Measurements from ENCODE around the gene RNPC3.

DNA sequence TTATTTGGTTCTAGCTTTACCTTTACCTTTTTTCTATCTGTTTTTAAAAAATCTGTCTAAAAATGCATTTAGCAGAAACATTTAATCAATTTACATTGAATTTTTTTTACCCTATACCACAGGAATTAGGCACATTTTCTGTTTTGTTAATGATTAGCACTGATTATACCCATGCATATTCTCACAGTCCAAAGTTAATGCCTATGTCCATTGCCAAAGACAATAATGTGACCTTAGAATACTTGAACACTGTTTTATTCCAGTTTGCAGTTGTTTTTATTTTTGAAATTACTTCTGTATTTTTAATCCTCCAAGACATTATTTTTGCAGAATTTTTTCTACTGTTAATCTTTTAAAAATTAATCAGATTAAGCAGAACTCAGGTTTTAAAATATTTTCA is 34.9 kb downstream of the RNPC3 start:
- no peak for TF ChIP-seq TAF1 (IDR thresholded peaks at IDR 0.05; ENCODE audit: low read depth, low read length)
- no peak for TF ChIP-seq PAX5 (IDR thresholded peaks at IDR 0.05; ENCODE audit: insufficient read depth, low read length, severe bottlenecking)

Data from GM12891 (cell line).